Tibial nerve (tissue), 4 donors: Measurements from ENCODE around the gene INO80B.

Experiments
- EP300 ChIP-seq, 2 donors: sonication (generic); formaldehyde crosslinking; IDR thresholded peaks; one replicate each; pipeline ENCODE4 v1.6.1; 2017; ENCODE audit warnings: antibody characterized with exemption in 2 of 2, mild to moderate bottlenecking in 1 of 2
- TF ChIP-seq, protein P1 (sequence below), 5 experiments: fragments of 200-600 bp in 3 of 5; fragments of 450-650 bp in 2 of 5; sonication (generic) in 3 of 5; IDR thresholded peaks; one replicate each; pipeline ENCODE4 v1.5.1; 2016 to 2019; ENCODE audit warnings: antibody characterized with exemption in 5 of 5, mild to moderate bottlenecking in 3 of 5, moderate library complexity in 2 of 5

DNA sequence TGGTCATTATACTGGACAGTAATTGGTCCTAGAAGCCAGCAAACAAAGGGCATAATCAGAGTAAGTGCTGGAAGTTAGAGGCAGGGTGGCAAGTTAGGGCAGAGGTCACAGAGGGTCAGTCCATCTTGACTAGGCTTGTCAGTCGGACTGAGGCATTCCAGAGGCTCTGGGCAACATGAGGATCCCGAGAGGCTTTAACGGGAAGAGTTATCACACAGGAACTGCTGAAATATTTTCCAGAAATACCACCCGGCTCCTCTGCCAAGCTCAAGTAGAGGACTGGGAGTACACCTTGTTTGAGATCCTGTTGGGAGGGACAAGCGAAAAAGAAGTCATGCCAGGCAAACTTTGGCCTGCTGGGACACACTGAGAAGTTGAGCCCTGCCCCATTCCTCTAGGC is 47.2 kb upstream of the INO80B start:
- TF ChIP-seq, protein P1, sequence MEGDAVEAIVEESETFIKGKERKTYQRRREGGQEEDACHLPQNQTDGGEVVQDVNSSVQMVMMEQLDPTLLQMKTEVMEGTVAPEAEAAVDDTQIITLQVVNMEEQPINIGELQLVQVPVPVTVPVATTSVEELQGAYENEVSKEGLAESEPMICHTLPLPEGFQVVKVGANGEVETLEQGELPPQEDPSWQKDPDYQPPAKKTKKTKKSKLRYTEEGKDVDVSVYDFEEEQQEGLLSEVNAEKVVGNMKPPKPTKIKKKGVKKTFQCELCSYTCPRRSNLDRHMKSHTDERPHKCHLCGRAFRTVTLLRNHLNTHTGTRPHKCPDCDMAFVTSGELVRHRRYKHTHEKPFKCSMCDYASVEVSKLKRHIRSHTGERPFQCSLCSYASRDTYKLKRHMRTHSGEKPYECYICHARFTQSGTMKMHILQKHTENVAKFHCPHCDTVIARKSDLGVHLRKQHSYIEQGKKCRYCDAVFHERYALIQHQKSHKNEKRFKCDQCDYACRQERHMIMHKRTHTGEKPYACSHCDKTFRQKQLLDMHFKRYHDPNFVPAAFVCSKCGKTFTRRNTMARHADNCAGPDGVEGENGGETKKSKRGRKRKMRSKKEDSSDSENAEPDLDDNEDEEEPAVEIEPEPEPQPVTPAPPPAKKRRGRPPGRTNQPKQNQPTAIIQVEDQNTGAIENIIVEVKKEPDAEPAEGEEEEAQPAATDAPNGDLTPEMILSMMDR (IDR thresholded peaks at IDR 0.05), result no peak
- TF ChIP-seq EP300 (IDR thresholded peaks at IDR 0.05), result no peak
